ENCODE results near the gene KLHDC8B.
A peak's percentile ranks its signal among the peaks of the same experiment; 100 is the strongest.

KLHDC8B gene

GRCh38 chr3:49161197-49161596 lies 10.2 kb upstream of the KLHDC8B start:
- DNase-seq, result no peak

- DNase-seq, result no peak
Observed at GRCh38 chr3:49161808-49162530, 9.4 kb upstream of the KLHDC8B start.

- DNase-seq, result no peak
Observed at GRCh38 chr3:49162751-49163419, 8.5 kb upstream of the KLHDC8B start.

GRCh38 chr3:49163609-49164008 lies 7.8 kb upstream of the KLHDC8B start:
- no peak for DNase-seq

GRCh38 chr3:49164983-49165720 lies 6.2 kb upstream of the KLHDC8B start:
- no peak for DNase-seq

GRCh38 chr3:49165771-49166751 lies 5.3 kb upstream of the KLHDC8B start, which contains the start of gene CCDC71:
TSS of gene CCDC71 (minus strand) at chr3:49166331. CDS start at chr3:49164208, 2,123 bp downstream.
- DNase-seq, result peak; percentile 67

GRCh38 chr3:49166752-49167556 lies 4.4 kb upstream of the KLHDC8B start:
- no peak for DNase-seq

GRCh38 chr3:49170744-49171118 lies 667 bp upstream of the KLHDC8B start:
- DNase-seq, result no peak

GRCh38 chr3:49171775-49172500 lies 540 bp downstream of the KLHDC8B start:
- DNase-seq, result no peak

- no peak for DNase-seq
Observed at GRCh38 chr3:49172551-49173041, 1.2 kb downstream of the KLHDC8B start.

GRCh38 chr3:49173116-49173791 lies 1.9 kb downstream of the KLHDC8B start:
- DNase-seq, result no peak

GRCh38 chr3:49173792-49174170 lies 2.4 kb downstream of the KLHDC8B start:
- no peak for DNase-seq

GRCh38 chr3:49174397-49174985 lies 3.1 kb downstream of the KLHDC8B start:
- no peak for DNase-seq

GRCh38 chr3:49175530-49175929 lies 4.1 kb downstream of the KLHDC8B start:
- DNase-seq, result no peak

- no peak for DNase-seq
Observed at GRCh38 chr3:49177073-49177472, 5.7 kb downstream of the KLHDC8B start.

GRCh38 chr3:49180116-49180515 lies 8.7 kb downstream of the KLHDC8B start:
- DNase-seq, result no peak

- no peak for DNase-seq
Observed at GRCh38 chr3:49181351-49181750, 10.0 kb downstream of the KLHDC8B start.

GRCh38 chr3:49182682-49183081 lies 11.3 kb downstream of the KLHDC8B start:
- no peak for DNase-seq

- no peak for DNase-seq
Observed at GRCh38 chr3:49183873-49184272, 12.5 kb downstream of the KLHDC8B start.

GRCh38 chr3:49191741-49192140 lies 20.3 kb downstream of the KLHDC8B start:
- no peak for DNase-seq
